GM12878 (cell line): ENCODE results near the gene ZDHHC1. TPM values are rescaled to one million over a fixed set of nuclear protein-coding genes. Genes with fewer than 3 reads are reported as not detected.

ENCODE experiments used
- ATAC-seq: fragments of 200-7000 bp; cut with Tn5 transposase; 3 replicates; pipeline ENCODE4 v1.9.1; 2020; ENCODE audit warnings: mild to moderate bottlenecking, moderate library complexity
- BruUV-seq: library from RNA; stranded (reverse); fragments of 400-500 nt; replicated peaks from 2 replicates; lab custom pipeline; 2021; lab: Mats Ljungman, UMichigan
- CTCF ChIA-PET: fragments of 300-600 bp; sonication (Branson Sonifier 250); formaldehyde crosslinking; extraction: SDS; loops from one replicate; lab custom pipeline; 2021; ENCODE audit warnings: inconsistent platforms; lab: Yijun Ruan, JAX
- POLR2A ChIA-PET: fragments of 350-600 bp; formaldehyde crosslinking; extraction: SDS; loops from one replicate; lab custom pipeline; 2021; ENCODE audit warnings: inconsistent platforms; lab: Charles Lee
- RAD21 ChIA-PET: fragments of 300-600 bp; sonication (Branson Sonifier 250); formaldehyde crosslinking; loops from one replicate; lab custom pipeline; 2023; ENCODE audit warnings: antibody characterized with exemption; ENCODE audit not compliant: unreplicated experiment; lab: Charles Lee
- SMC1A ChIA-PET: fragments of 300-600 bp; sonication (Branson Sonifier 250); formaldehyde crosslinking; loops from one replicate; lab custom pipeline; 2023; ENCODE audit not compliant: unreplicated experiment, uncharacterized antibody; lab: Charles Lee
- DNase-seq: peaks from one replicate; pipeline ENCODE4 v3.0.0-alpha.2; 2011; ENCODE audit warnings: low read depth, low spot score
- FAIRE-seq: peaks from 3 replicates; lab custom pipeline; 2011; peaks lifted over from hg19 to GRCh38; lab: Jason Lieb, UNC
- H2AFZ ChIP-seq: 2 replicates; pipeline ENCODE4 v1.6.0; 2011; ENCODE audit warnings: low read depth, low read length, control low read depth; ENCODE audit not compliant: control insufficient read depth
- H3K27ac ChIP-seq: 2 replicates; pipeline ENCODE4 v1.5.1; 2011; ENCODE audit warnings: control low read depth; ENCODE audit not compliant: control insufficient read depth, insufficient read depth
- H3K27me3 ChIP-seq, 2 experiments: replicated peaks in 1 of 2; 2 replicates each; pipeline versions ENCODE4 v1.6.0 to v1.6.1; 2011; ENCODE audit warnings: low read length in 1 of 2; ENCODE audit not compliant: control insufficient read depth in 2 of 2, insufficient read depth in 2 of 2
- H3K36me3 ChIP-seq, 2 experiments: 2 replicates each; pipeline ENCODE4 v1.5.1; 2011; ENCODE audit warnings: low read length in 1 of 2; ENCODE audit not compliant: control insufficient read depth in 2 of 2, insufficient read depth in 2 of 2
- H3K4me1 ChIP-seq: 2 replicates; pipeline ENCODE4 v1.6.1; 2011; ENCODE audit warnings: mild to moderate bottlenecking, low read length, moderate library complexity, mixed read lengths; ENCODE audit not compliant: control insufficient read depth, insufficient read depth
- H3K4me2 ChIP-seq: 2 replicates; pipeline ENCODE4 v1.6.0; 2011; ENCODE audit warnings: control low read depth; ENCODE audit not compliant: control insufficient read depth, insufficient read depth
- H3K4me3 ChIP-seq: fragments of 200-600 bp; sonication (generic); 2 replicates; pipeline ENCODE4 v1.5.1; 2016
- H3K79me2 ChIP-seq: 2 replicates; pipeline ENCODE4 v1.6.0; 2011; ENCODE audit warnings: low read length; ENCODE audit not compliant: control insufficient read depth, insufficient read depth
- H3K9ac ChIP-seq: 2 replicates; pipeline ENCODE4 v1.8.0; 2011; ENCODE audit warnings: low read length, control low read depth, mixed read lengths; ENCODE audit not compliant: control insufficient read depth, insufficient read depth
- H3K9me3 ChIP-seq: replicated peaks from 3 replicates; pipeline ENCODE4 v1.5.1; 2011; ENCODE audit warnings: mild to moderate bottlenecking, low read length; ENCODE audit not compliant: control insufficient read depth, insufficient read depth
- H4K20me1 ChIP-seq: 2 replicates; pipeline ENCODE4 v1.6.0; 2011; ENCODE audit not compliant: control insufficient read depth, insufficient read depth
- FOXM1 ChIP-seq: IDR thresholded peaks from 2 replicates; pipeline ENCODE4 v1.6.1; 2012; ENCODE audit warnings: low read depth, mild to moderate bottlenecking, inconsistent platforms, low read length, moderate library complexity
- MYB ChIP-seq: fragments of 150-350 bp; IDR thresholded peaks from 2 replicates; pipeline ENCODE4 v1.6.1; 2014; ENCODE audit warnings: mild to moderate bottlenecking, low read depth, low read length, borderline replicate concordance
- NBN ChIP-seq: fragments of 450-650 bp; IDR thresholded peaks from 2 replicates; pipeline ENCODE4 v1.6.1; 2016
- POU2F2 ChIP-seq: IDR thresholded peaks from 3 replicates; pipeline ENCODE4 v1.6.1; 2011; ENCODE audit warnings: low read depth, mild to moderate bottlenecking, low read length, borderline replicate concordance
- RUNX3 ChIP-seq: IDR thresholded peaks from 2 replicates; pipeline ENCODE4 v1.6.1; 2012; ENCODE audit warnings: low read length, inconsistent platforms
- STAT3 ChIP-seq: IDR thresholded peaks from 2 replicates; pipeline ENCODE4 v1.6.1; 2011; ENCODE audit warnings: low read depth, low read length, improper control_type of control experiment
- SUZ12 ChIP-seq: fragments of 200-600 bp; sonication (generic); IDR thresholded peaks from one replicate; pipeline ENCODE4 v1.6.1; 2018; ENCODE audit warnings: antibody characterized with exemption, mild to moderate bottlenecking; ENCODE audit not compliant: unreplicated experiment
- YBX1 ChIP-seq: fragments of 450-650 bp; IDR thresholded peaks from 2 replicates; pipeline ENCODE4 v1.6.1; 2016; ENCODE audit warnings: antibody characterized with exemption
- ZNF24 ChIP-seq: fragments of 450-650 bp; IDR thresholded peaks from 2 replicates; pipeline ENCODE4 v1.6.1; 2017; ENCODE audit warnings: antibody characterized with exemption, mild to moderate bottlenecking
- ZNF384 ChIP-seq: IDR thresholded peaks from 2 replicates; pipeline ENCODE4 v1.6.1; 2012; ENCODE audit warnings: low read depth, mild to moderate bottlenecking, low read length, improper control_type of control experiment, borderline replicate concordance
- WGBS: methylation state at CpG from one replicate; pipeline ENCODE4 v1.1.6; 2016; ENCODE audit warnings: low lambda C conversion rate; ENCODE audit not compliant: insufficient replicate concordance, insufficient coverage; ENCODE audit errors: missing lambda C conversion rate; 5-methylcytosine and 5-hydroxymethylcytosine counted together
- in situ Hi-C: fragments of 300-500 bp; cut with MboI; formaldehyde crosslinking; loops from 9 replicates; pipeline ENCODE4 v1.14.3; 2018; ENCODE audit warnings: mixed read lengths
- intact Hi-C: fragments of 100-400 bp; cut with micrococcal nuclease; formaldehyde crosslinking; loops from one replicate; pipeline ENCODE4 v1.14.2; 2022; ENCODE audit not compliant: unreplicated experiment
- polyA plus RNA-seq, 11 experiments: library from polyadenylated mRNA; depleted of rRNA in 4 of 11; unstranded in 6 of 11; stranded (reverse) in 5 of 11; fragments of >200 nt; fragmentation: Nextera tagmentation in 4 of 11; fragmentation: Illumina TruSeq in 1 of 11; extraction: Ambion mirVana in 4 of 11; extraction: Trizol in 1 of 11; gene quantifications; 1 replicate in 1 of 11; 2 replicates in 10 of 11; pipeline versions ENCODE4 v1.2.1 to v1.2.3, GENCODE V29; 2011 to 2016; ENCODE audit warnings: inconsistent platforms in 2 of 11, missing spikeins in 2 of 11, low read depth in 1 of 11
- total RNA-seq, 4 experiments: library from RNA; depleted of rRNA in 3 of 4; stranded (reverse); fragments of >200 nt in 3 of 4; fragmentation: Illumina TruSeq in 1 of 4; extraction: Trizol in 1 of 4; gene quantifications; 2 replicates each; pipeline versions ENCODE4 v1.2.1 to v1.2.3, GENCODE V29; 2013 to 2021
- TF ChIP-seq, protein P1 (sequence below): IDR thresholded peaks from 2 replicates; pipeline ENCODE4 v1.6.1; 2011; ENCODE audit warnings: borderline replicate concordance, low read depth, mild to moderate bottlenecking, moderate library complexity, low read length; ENCODE audit not compliant: insufficient read depth, poor library complexity, severe bottlenecking
- TF ChIP-seq, protein P2 (sequence below): fragments of 450-650 bp; formaldehyde crosslinking; IDR thresholded peaks from 2 replicates; pipeline ENCODE4 v1.4.0; 2022; ENCODE audit warnings: mild to moderate bottlenecking, moderate library complexity
- TF ChIP-seq, protein P3 (sequence below): fragments of 450-650 bp; IDR thresholded peaks from 2 replicates; pipeline ENCODE4 v1.6.1; 2017; ENCODE audit warnings: mild to moderate bottlenecking
- TF ChIP-seq, protein P4 (sequence below): fragments of 450-650 bp; IDR thresholded peaks from 2 replicates; pipeline ENCODE4 v1.6.1; 2014; ENCODE audit warnings: mild to moderate bottlenecking

ZDHHC1 gene
- total and polyA plus RNA-seq, 10 of the 15 experiments (the other 5 are each of a cell fraction or from before 2014, with no cell fraction given), result 0.07 to 1.2 (median 0.66) TPM; not detected in 2

DNA sequence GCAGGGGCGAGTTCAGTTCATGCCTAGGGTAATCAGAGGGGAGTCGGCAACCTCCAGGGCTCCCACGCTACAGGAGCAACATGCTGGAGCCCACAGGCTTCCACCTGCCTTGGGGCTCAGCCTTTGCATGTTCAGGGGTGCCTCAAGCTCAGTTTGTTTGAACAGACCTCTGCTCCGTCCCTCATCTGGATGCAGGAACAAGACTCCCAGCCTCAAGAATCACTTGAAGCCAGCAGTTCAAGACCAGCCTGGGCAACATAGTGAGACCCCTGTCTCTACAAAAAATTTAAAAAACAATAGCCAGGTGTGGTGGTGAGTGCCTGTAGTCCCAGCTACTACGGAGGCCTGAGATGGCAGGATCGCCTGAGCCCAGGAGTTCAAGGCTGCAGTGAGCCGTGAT lies 9.7 kb upstream of the ZDHHC1 start (continued):
- TF ChIP-seq, protein P1, sequence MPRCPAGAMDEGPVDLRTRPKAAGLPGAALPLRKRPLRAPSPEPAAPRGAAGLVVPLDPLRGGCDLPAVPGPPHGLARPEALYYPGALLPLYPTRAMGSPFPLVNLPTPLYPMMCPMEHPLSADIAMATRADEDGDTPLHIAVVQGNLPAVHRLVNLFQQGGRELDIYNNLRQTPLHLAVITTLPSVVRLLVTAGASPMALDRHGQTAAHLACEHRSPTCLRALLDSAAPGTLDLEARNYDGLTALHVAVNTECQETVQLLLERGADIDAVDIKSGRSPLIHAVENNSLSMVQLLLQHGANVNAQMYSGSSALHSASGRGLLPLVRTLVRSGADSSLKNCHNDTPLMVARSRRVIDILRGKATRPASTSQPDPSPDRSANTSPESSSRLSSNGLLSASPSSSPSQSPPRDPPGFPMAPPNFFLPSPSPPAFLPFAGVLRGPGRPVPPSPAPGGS, result no peak
- no peak for TF ChIP-seq ZNF24
- TF ChIP-seq POU2F2, result no peak
- TF ChIP-seq YBX1, result no peak
- no peak for TF ChIP-seq FOXM1
- TF ChIP-seq, protein P2, sequence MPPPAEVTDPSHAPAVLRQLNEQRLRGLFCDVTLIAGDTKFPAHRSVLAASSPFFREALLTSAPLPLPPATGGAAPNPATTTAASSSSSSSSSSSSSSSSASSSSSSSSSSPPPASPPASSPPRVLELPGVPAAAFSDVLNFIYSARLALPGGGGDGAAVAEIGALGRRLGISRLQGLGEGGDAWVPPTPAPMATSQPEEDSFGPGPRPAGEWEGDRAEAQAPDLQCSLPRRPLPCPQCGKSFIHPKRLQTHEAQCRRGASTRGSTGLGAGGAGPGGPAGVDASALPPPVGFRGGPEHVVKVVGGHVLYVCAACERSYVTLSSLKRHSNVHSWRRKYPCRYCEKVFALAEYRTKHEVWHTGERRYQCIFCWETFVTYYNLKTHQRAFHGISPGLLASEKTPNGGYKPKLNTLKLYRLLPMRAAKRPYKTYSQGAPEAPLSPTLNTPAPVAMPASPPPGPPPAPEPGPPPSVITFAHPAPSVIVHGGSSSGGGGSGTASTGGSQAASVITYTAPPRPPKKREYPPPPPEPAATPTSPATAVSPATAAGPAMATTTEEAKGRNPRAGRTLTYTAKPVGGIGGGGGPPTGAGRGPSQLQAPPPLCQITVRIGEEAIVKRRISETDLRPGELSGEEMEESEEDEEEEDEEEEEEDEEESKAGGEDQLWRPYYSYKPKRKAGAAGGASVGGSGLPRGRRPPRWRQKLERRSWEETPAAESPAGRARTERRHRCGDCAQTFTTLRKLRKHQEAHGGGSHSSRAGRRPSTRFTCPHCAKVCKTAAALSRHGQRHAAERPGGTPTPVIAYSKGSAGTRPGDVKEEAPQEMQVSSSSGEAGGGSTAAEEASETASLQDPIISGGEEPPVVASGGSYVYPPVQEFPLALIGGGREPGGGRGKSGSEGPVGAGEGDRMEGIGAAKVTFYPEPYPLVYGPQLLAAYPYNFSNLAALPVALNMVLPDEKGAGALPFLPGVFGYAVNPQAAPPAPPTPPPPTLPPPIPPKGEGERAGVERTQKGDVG (CRISPR knock-in tag), result no peak
- TF ChIP-seq RUNX3, result no peak
- no peak for TF ChIP-seq SUZ12

DNA sequence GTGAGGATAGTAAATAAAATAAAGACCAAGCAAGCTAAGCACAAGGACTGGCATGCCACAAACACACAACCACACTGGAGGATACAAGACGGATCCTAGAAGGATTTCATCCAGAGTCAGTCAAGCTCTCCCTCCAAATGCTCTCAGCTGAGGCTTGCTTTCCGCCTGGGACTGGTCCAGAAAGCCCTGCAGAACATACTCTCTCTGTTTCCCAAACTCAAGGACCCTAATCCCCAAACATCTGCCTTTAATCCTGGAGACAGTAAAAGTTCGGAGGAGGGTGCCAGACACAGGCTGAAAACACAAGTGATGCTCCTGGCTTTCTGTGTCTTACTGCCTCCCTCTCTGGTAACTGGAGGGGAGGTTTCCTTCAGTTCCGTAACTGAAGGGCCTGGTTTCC lies 9.3 kb upstream of the ZDHHC1 start:
- Histone ChIP-seq H4K20me1 (no peaks in the 10 kb centered on the region), H3K4me3 (no peak overlapping the region), H3K27me3 (peaks cover 11 to 12% of the 10 kb centered on the region in 2 experiments), H2AFZ (no peak overlapping the region), H3K27ac (no peak overlapping the region), H3K4me1 (no peaks in the 10 kb centered on the region), H3K79me2 (no peaks in the 10 kb centered on the region), H3K9ac (no peak overlapping the region), H3K36me3 (no peaks in the 10 kb centered on the region), H3K9me3 (no peaks in the 10 kb centered on the region), H3K4me2 (no peak overlapping the region)
- BruUV-seq, result no TSS peak
- ChIA-PET SMC1A (interaction anchor here (1.2 to 2.2 kb wide), 2 partner anchors 9 to 43 kb away, joined by 3 to 5 read pairs; partner anchors contain the start of gene ZDHHC1), CTCF (interaction anchor here (1.1 to 5.6 kb wide), 4 partner anchors 9 to 79 kb away, joined by 3 to 84 read pairs (median 12); partner anchors contain the start of genes ATP6V0D1 and ZDHHC1), POLR2A (interaction anchor here (0.6 kb wide), 1 partner anchor 253 kb away, joined by 4 read pairs; no protein-coding TSS in a partner anchor), RAD21 (interaction anchor here (1.0 kb wide), 1 partner anchor 165 kb away, joined by 3 read pairs; no protein-coding TSS in a partner anchor)
- intact Hi-C loops (no loop called here), in situ Hi-C loops (no loop called here)
- ATAC-seq (no peak), FAIRE-seq (no peak), DNase-seq (no peak)
- WGBS, result 28% methylated on average over 4 of the region's 4 CpGs
- TF ChIP-seq STAT3, result no peak
- TF ChIP-seq ZNF384, result no peak
- TF ChIP-seq, protein P3, sequence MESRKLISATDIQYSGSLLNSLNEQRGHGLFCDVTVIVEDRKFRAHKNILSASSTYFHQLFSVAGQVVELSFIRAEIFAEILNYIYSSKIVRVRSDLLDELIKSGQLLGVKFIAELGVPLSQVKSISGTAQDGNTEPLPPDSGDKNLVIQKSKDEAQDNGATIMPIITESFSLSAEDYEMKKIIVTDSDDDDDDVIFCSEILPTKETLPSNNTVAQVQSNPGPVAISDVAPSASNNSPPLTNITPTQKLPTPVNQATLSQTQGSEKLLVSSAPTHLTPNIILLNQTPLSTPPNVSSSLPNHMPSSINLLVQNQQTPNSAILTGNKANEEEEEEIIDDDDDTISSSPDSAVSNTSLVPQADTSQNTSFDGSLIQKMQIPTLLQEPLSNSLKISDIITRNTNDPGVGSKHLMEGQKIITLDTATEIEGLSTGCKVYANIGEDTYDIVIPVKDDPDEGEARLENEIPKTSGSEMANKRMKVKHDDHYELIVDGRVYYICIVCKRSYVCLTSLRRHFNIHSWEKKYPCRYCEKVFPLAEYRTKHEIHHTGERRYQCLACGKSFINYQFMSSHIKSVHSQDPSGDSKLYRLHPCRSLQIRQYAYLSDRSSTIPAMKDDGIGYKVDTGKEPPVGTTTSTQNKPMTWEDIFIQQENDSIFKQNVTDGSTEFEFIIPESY, result no peak
- TF ChIP-seq, protein P1, result no peak
- TF ChIP-seq, protein P4, sequence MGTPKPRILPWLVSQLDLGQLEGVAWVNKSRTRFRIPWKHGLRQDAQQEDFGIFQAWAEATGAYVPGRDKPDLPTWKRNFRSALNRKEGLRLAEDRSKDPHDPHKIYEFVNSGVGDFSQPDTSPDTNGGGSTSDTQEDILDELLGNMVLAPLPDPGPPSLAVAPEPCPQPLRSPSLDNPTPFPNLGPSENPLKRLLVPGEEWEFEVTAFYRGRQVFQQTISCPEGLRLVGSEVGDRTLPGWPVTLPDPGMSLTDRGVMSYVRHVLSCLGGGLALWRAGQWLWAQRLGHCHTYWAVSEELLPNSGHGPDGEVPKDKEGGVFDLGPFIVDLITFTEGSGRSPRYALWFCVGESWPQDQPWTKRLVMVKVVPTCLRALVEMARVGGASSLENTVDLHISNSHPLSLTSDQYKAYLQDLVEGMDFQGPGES, result no peak
- no peak for TF ChIP-seq NBN
- no peak for TF ChIP-seq MYB
